COLO668 (cell line): ENCODE data around the gene IFI44.

Experiments
- DNase-seq: peaks from one replicate; lab custom pipeline; 2025; ENCODE audit not compliant: unreplicated experiment; lab: John Stamatoyannopoulos, UW

The IFI44 gene

GRCh38 chr1:78651241-78651640 is 1.6 kb downstream of the IFI44 start:
- no peak for DNase-seq

- DNase-seq, result no peak
These were observed 2.5 kb downstream of the IFI44 start for GRCh38 chr1:78652019-78652560.

- DNase-seq, result no peak
These were observed 9.3 kb downstream of the IFI44 start for GRCh38 chr1:78658901-78659300.

GRCh38 chr1:78663923-78664322 is 14.3 kb downstream of the IFI44 start:
- DNase-seq, result no peak

- no peak for DNase-seq
These were observed 15.1 kb downstream of the IFI44 start for GRCh38 chr1:78664763-78665162.

GRCh38 chr1:78665809-78666208 is 16.2 kb downstream of the IFI44 start:
- no peak for DNase-seq

- no peak for DNase-seq
These were observed 18.3 kb downstream of the IFI44 start for GRCh38 chr1:78667939-78668338.

GRCh38 chr1:78668427-78668826 is 18.8 kb downstream of the IFI44 start:
- no peak for DNase-seq

GRCh38 chr1:78672428-78672827 is 22.8 kb downstream of the IFI44 start:
- no peak for DNase-seq

- peak; percentile 35 for DNase-seq
These were observed 23.5 kb downstream of the IFI44 start for GRCh38 chr1:78673120-78673519.

GRCh38 chr1:78676347-78676982 is 26.8 kb downstream of the IFI44 start:
- DNase-seq, result peak; percentile 66

- DNase-seq, result no peak
These were observed 27.4 kb downstream of the IFI44 start for GRCh38 chr1:78676993-78677392.

- DNase-seq, result no peak
These were observed 28.2 kb downstream of the IFI44 start for GRCh38 chr1:78677788-78678187.

- DNase-seq, result no peak
These were observed 28.7 kb downstream of the IFI44 start for GRCh38 chr1:78678324-78678723.

- DNase-seq, result no peak
These were observed 31.6 kb downstream of the IFI44 start for GRCh38 chr1:78681265-78681664.

GRCh38 chr1:78682496-78682895 is 32.9 kb downstream of the IFI44 start:
- DNase-seq, result no peak

- no peak for DNase-seq
These were observed 33.4 kb downstream of the IFI44 start for GRCh38 chr1:78683079-78683478.

- DNase-seq, result no peak
These were observed 37.7 kb downstream of the IFI44 start for GRCh38 chr1:78687315-78687714.

- no peak for DNase-seq
These were observed 38.3 kb downstream of the IFI44 start for GRCh38 chr1:78687914-78688313.

- DNase-seq, result no peak
These were observed 39.1 kb downstream of the IFI44 start for GRCh38 chr1:78688697-78689096.

- DNase-seq, result no peak
These were observed 40.9 kb downstream of the IFI44 start for GRCh38 chr1:78690516-78690915.

- DNase-seq, result no peak
These were observed 42.5 kb downstream of the IFI44 start for GRCh38 chr1:78691995-78692747.
